B cell (primary cell): ENCODE measurements around the gene RAP1GAP2. TPM values are rescaled to one million over a fixed set of nuclear protein-coding genes. Genes with fewer than 3 reads are reported as not detected.

Experiments used
- ATAC-seq: fragments of 200-7000 bp; cut with Tn5 transposase; one replicate; pipeline ENCODE4 v1.10.0; 2021; ENCODE audit warnings: low read depth, mild to moderate bottlenecking, moderate number of reproducible peaks, moderate library complexity
- CTCF ChIA-PET: fragments of 350-600 bp; sonication (Branson Sonifier 250); formaldehyde crosslinking; loops from one replicate; lab custom pipeline; 2021; ENCODE audit warnings: antibody characterized with exemption, inconsistent platforms; lab: Charles Lee
- POLR2A ChIA-PET: fragments of 350-600 bp; sonication (Branson Sonifier 250); formaldehyde crosslinking; loops from one replicate; lab custom pipeline; 2021; ENCODE audit warnings: antibody characterized with exemption; lab: Charles Lee
- DNase-seq: peaks from one replicate; pipeline ENCODE4 v3.0.0; 2013
- H2AFZ ChIP-seq: 2 replicates; pipeline ENCODE4 v1.6.1; 2012; ENCODE audit warnings: mild to moderate bottlenecking, low read depth, low read length; ENCODE audit not compliant: insufficient read depth, poor library complexity, severe bottlenecking
- H3K27ac ChIP-seq, 2 donors: 1 replicate in 1 of 2; 2 replicates in 1 of 2; pipeline ENCODE4 v1.5.1; 2012 to 2013; ENCODE audit warnings: low read length in 2 of 2, mild to moderate bottlenecking in 2 of 2, moderate library complexity in 1 of 2
- H3K27me3 ChIP-seq, 4 experiments: fragments of 200-600 bp in 1 of 4; sonication (generic) in 1 of 4; replicated peaks in 1 of 4; 1 replicate in 2 of 4; 2 replicates in 2 of 4; pipeline versions ENCODE4 v1.6.1 to v1.7.0; 2013 to 2016; ENCODE audit warnings: low read length in 3 of 4, mild to moderate bottlenecking in 2 of 4, mixed read lengths in 1 of 4, moderate library complexity in 1 of 4; ENCODE audit not compliant: insufficient read depth in 4 of 4, control insufficient read depth in 3 of 4; ENCODE audit errors: control extremely low read depth in 1 of 4
- H3K36me3 ChIP-seq, 2 experiments: replicated peaks in 1 of 2; 1 replicate in 1 of 2; 2 replicates in 1 of 2; pipeline versions ENCODE4 v1.6.1 to v1.7.1; 2013; ENCODE audit warnings: low read length in 1 of 2; ENCODE audit not compliant: insufficient read depth in 2 of 2, control insufficient read depth in 1 of 2; ENCODE audit errors: control extremely low read depth in 1 of 2, extremely low read depth in 1 of 2
- H3K4me1 ChIP-seq, 2 donors: fragments of 200-600 bp in 1 of 2; sonication (generic) in 1 of 2; 1 replicate in 1 of 2; 2 replicates in 1 of 2; pipeline versions ENCODE4 v1.5.1 to v1.6.1; 2013 to 2017; ENCODE audit warnings: low read length in 2 of 2; ENCODE audit not compliant: control insufficient read depth in 2 of 2, insufficient read depth in 2 of 2
- H3K4me2 ChIP-seq: replicated peaks from 2 replicates; pipeline ENCODE3; 2012; ENCODE audit warnings: mild to moderate bottlenecking, low read depth, low read length; ENCODE audit not compliant: poor library complexity, severe bottlenecking
- H3K4me3 ChIP-seq, 5 experiments: fragments of 200-600 bp in 1 of 5; sonication (generic) in 1 of 5; 1 replicate in 3 of 5; 2 replicates in 2 of 5; pipeline versions ENCODE4 v1.5.1 to v1.7.0; 2011 to 2016; ENCODE audit warnings: low read length in 4 of 5, mild to moderate bottlenecking in 4 of 5, low read depth in 2 of 5, control low read depth in 1 of 5, moderate library complexity in 1 of 5; ENCODE audit not compliant: insufficient read depth in 1 of 5; ENCODE audit errors: control extremely low read depth in 1 of 5, extremely low read depth in 1 of 5
- H3K79me2 ChIP-seq: fragments of 200-600 bp; sonication (generic); one replicate; pipeline ENCODE4 v1.6.0; 2016; ENCODE audit warnings: low read length; ENCODE audit not compliant: control insufficient read depth, insufficient read depth
- H3K9ac ChIP-seq: fragments of 200-600 bp; sonication (generic); 2 replicates; pipeline ENCODE4 v1.6.1; 2017; ENCODE audit warnings: mild to moderate bottlenecking, low read length, moderate library complexity
- H3K9me3 ChIP-seq, 3 donors: one replicate each; pipeline versions ENCODE4 v1.6.1 to v1.7.1; 2013; ENCODE audit warnings: low read length in 2 of 3; ENCODE audit not compliant: control insufficient read depth in 2 of 3, insufficient read depth in 1 of 3; ENCODE audit errors: control extremely low read depth in 1 of 3
- H4K20me1 ChIP-seq: 2 replicates; pipeline ENCODE4 v1.6.0; 2012; ENCODE audit warnings: mild to moderate bottlenecking, low read length; ENCODE audit not compliant: insufficient read depth, control insufficient read depth, poor library complexity, severe bottlenecking
- H3K27ac Mint-ChIP-seq: one replicate; pipeline ENCODE4 v1.8.0; 2021; ENCODE audit warnings: mixed read lengths
- H3K27me3 Mint-ChIP-seq: one replicate; pipeline ENCODE4 v1.8.0; 2021; ENCODE audit warnings: mixed read lengths
- H3K4me1 Mint-ChIP-seq: one replicate; pipeline ENCODE4 v1.8.0; 2021; ENCODE audit warnings: mixed read lengths
- H3K4me3 Mint-ChIP-seq: one replicate; pipeline ENCODE4 v1.8.0; 2021; ENCODE audit warnings: mixed read lengths
- H3K9me3 Mint-ChIP-seq: one replicate; pipeline ENCODE4 v1.8.0; 2022; ENCODE audit warnings: mixed read lengths; ENCODE audit not compliant: insufficient read depth
- EZH2 ChIP-seq: IDR thresholded peaks from 2 replicates; pipeline ENCODE4 v1.6.1; 2012; ENCODE audit warnings: borderline replicate concordance, low read depth, mild to moderate bottlenecking, moderate library complexity, low read length; ENCODE audit not compliant: insufficient read depth, poor library complexity, severe bottlenecking
- WGBS: methylation state at CpG from one replicate; pipeline ENCODE4 v1.1.5; 2013; ENCODE audit warnings: missing lambda C conversion rate; ENCODE audit not compliant: insufficient coverage; 5-methylcytosine and 5-hydroxymethylcytosine counted together
- intact Hi-C: fragments of 100-400 bp; cut with micrococcal nuclease; formaldehyde crosslinking; loops from one replicate; pipeline ENCODE4 v1.10.0; 2022
- polyA plus RNA-seq: library from polyadenylated mRNA; depleted of rRNA; stranded (reverse); fragments of >200 nt; gene quantifications from 2 replicates; pipeline ENCODE4 v1.2.3, GENCODE V29; 2012
- total RNA-seq, 2 donors: library from RNA; stranded (reverse); fragments of 120-200 nt in 1 of 2; gene quantifications; 1 replicate in 1 of 2; 2 replicates in 1 of 2; pipeline versions ENCODE4 v1.2.3 to v1.2.4, GENCODE V29; 2013 to 2022
- TF ChIP-seq, protein P1 (sequence below): fragments of 200-600 bp; IDR thresholded peaks from one replicate; pipeline ENCODE4 v1.8.0; 2022; ENCODE audit warnings: antibody characterized with exemption, mild to moderate bottlenecking

RAP1GAP2 gene
- total and polyA plus RNA-seq, 2 donors (not counting 1 experiment from before 2014, with no cell fraction given): 14.9 to 16.4 TPM

DNA sequence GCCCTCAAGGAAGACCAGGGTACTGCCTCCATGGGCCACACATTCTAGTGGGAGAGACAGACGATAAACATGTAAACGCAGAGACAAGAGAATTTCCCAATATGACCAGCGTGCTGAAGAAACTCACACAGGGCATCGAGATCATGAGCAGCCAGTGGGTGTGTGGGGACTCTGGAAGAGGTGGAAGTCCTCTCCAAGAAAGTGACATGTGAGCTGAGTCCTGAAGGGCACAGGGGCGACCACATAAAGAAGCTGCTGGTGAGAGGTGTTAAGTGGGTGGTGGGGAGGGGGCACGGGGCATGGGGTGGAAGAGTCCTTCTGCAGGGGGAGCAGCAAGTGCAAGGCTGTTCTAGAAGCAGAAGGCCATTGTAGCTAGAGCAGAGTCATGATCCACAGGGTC, 21.0 kb upstream of the RAP1GAP2 start:
- H3K27me3 Mint-ChIP-seq: peaks cover 42% of the 10 kb centered on the region

GRCh38 chr17:2776589-2777241, 19.5 kb upstream of the RAP1GAP2 start:
- intact Hi-C loops: no loop called here
- H3K79me2 ChIP-seq: no peaks in the 10 kb centered on the region
- DNase-seq (no peak), ATAC-seq (no peak)
- POLR2A ChIA-PET: no interaction called here
- peaks cover 10 to 11% of the 10 kb centered on the region in 2 donors for H3K4me1 ChIP-seq
- CTCF ChIA-PET: interaction anchor here (0.6 kb wide), 1 partner anchor 65 kb away, joined by 3 read pairs; no protein-coding TSS in a partner anchor
- H3K27me3 ChIP-seq: peaks cover 0 to 51% (median 18%) of the 10 kb centered on the region in 4 experiments
- H3K9ac ChIP-seq: peak overlapping the region; percentile 36
- H3K9me3 ChIP-seq: peaks cover 0 to 5% (median 0%) of the 10 kb centered on the region in 3 donors
- peak overlapping the region; percentile 50 for H2AFZ ChIP-seq
- TF ChIP-seq EZH2: no peak
- TF ChIP-seq, protein P1, sequence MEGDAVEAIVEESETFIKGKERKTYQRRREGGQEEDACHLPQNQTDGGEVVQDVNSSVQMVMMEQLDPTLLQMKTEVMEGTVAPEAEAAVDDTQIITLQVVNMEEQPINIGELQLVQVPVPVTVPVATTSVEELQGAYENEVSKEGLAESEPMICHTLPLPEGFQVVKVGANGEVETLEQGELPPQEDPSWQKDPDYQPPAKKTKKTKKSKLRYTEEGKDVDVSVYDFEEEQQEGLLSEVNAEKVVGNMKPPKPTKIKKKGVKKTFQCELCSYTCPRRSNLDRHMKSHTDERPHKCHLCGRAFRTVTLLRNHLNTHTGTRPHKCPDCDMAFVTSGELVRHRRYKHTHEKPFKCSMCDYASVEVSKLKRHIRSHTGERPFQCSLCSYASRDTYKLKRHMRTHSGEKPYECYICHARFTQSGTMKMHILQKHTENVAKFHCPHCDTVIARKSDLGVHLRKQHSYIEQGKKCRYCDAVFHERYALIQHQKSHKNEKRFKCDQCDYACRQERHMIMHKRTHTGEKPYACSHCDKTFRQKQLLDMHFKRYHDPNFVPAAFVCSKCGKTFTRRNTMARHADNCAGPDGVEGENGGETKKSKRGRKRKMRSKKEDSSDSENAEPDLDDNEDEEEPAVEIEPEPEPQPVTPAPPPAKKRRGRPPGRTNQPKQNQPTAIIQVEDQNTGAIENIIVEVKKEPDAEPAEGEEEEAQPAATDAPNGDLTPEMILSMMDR: no peak
- H3K4me2 ChIP-seq: peak overlapping the region; percentile 64
- no peaks in the 10 kb centered on the region for H4K20me1 ChIP-seq
- H3K4me1 Mint-ChIP-seq: peaks cover 10% of the 10 kb centered on the region
- peak overlapping the region; percentile 77 for H3K4me3 Mint-ChIP-seq
- H3K27ac Mint-ChIP-seq: no peak overlapping the region
- no peak overlapping the region for H3K27ac ChIP-seq
- no peaks in the 10 kb centered on the region for H3K36me3 ChIP-seq
- peaks cover 46% of the 10 kb centered on the region for H3K27me3 Mint-ChIP-seq
- peak overlapping the region in 3 of 5 experiments; percentile 17 to 19 (median 18) for H3K4me3 ChIP-seq
- WGBS: 2% methylated on average over 72 of the region's 80 CpGs
- H3K9me3 Mint-ChIP-seq: no peaks in the 10 kb centered on the region

More for the DNA sequence above, 21.0 kb upstream of the RAP1GAP2 start:
- Histone ChIP-seq H3K4me2 (no peak overlapping the region), H3K27ac (no peak overlapping the region), H2AFZ (no peak overlapping the region), H3K36me3 (no peaks in the 10 kb centered on the region), H3K4me3 (no peak overlapping the region), H3K9ac (no peak overlapping the region), H4K20me1 (no peaks in the 10 kb centered on the region), H3K27me3 (peaks cover 0 to 51% (median 18%) of the 10 kb centered on the region in 4 experiments), H3K4me1 (peaks cover 10 to 11% of the 10 kb centered on the region in 2 donors), H3K9me3 (peaks cover 0 to 5% (median 0%) of the 10 kb centered on the region in 3 donors), H3K79me2 (no peaks in the 10 kb centered on the region)
- ChIA-PET CTCF (interaction anchor here (1.2 to 1.5 kb wide), 2 partner anchors 16 to 62 kb away, joined by 5 to 8 read pairs; no protein-coding TSS in a partner anchor), POLR2A (no interaction called here)
- ATAC-seq (no peak), DNase-seq (no peak)
- TF ChIP-seq, protein P1: no peak
- Mint-ChIP-seq H3K4me3 (peak overlapping the region; percentile 40), H3K27ac (no peak overlapping the region), H3K4me1 (peaks cover 10% of the 10 kb centered on the region), H3K9me3 (no peaks in the 10 kb centered on the region)
- 88% methylated on average over 5 of the region's 6 CpGs for WGBS
- intact Hi-C loops: no loop called here
